ENCODE data around the gene DNAH10.

- TF ChIP-seq CTCF (IDR thresholded peaks at IDR 0.05) (no peak), POLR2A (IDR thresholded peaks at IDR 0.05) (no peak), POLR2AphosphoS5 (IDR thresholded peaks at IDR 0.05) (no peak)
Measured at GRCh38 chr12:123895451-123895850, 133.3 kb downstream of the DNAH10 start.
